Fibroblast of lung (primary cell): Measurements from ENCODE around the gene TMEM239.

ENCODE experiments used
- EZH2 ChIP-seq: IDR thresholded peaks from 2 replicates; pipeline ENCODE4 v1.5.1; 2012; ENCODE audit warnings: low read length, control low read depth, mild to moderate bottlenecking; ENCODE audit errors: missing control alignments
- TF ChIP-seq, protein P1 (sequence below), 2 donors: IDR thresholded peaks in 1 of 2; conservative IDR thresholded peaks in 1 of 2; 1 replicate in 1 of 2; 2 replicates in 1 of 2; pipeline ENCODE4 v1.5.1; 2011 to 2012; ENCODE audit warnings: low read length in 2 of 2, control low read depth in 1 of 2, inconsistent platforms in 1 of 2, low read depth in 1 of 2, mild to moderate bottlenecking in 1 of 2

DNA sequence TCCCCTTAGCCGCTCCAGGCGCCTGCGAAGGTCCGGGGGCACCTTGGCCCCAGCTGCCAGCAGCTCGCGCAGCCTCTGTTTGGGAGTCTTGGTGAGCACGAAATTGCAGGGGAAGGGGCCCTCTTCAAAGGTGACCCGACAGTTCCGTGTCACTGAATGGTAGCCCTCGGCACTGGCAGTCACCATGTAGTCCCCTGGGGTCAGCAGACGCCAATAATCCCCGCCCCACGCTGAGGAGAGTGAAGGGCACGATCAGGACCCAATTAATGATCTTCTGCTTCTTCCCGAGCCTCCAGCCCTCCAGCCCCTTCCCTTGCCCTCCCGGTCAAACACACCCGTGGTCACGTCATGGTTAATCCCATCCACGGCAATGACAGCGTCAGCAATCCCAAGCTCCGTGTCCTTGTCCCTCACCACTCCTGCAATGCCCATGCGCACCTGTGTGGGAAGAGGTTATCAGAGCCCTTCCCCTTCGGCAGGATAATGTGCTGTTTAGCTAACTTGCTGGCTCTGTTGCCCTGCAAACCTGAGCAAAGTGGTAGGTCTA lies 21.9 kb upstream of the TMEM239 start:
- TF ChIP-seq, protein P1, sequence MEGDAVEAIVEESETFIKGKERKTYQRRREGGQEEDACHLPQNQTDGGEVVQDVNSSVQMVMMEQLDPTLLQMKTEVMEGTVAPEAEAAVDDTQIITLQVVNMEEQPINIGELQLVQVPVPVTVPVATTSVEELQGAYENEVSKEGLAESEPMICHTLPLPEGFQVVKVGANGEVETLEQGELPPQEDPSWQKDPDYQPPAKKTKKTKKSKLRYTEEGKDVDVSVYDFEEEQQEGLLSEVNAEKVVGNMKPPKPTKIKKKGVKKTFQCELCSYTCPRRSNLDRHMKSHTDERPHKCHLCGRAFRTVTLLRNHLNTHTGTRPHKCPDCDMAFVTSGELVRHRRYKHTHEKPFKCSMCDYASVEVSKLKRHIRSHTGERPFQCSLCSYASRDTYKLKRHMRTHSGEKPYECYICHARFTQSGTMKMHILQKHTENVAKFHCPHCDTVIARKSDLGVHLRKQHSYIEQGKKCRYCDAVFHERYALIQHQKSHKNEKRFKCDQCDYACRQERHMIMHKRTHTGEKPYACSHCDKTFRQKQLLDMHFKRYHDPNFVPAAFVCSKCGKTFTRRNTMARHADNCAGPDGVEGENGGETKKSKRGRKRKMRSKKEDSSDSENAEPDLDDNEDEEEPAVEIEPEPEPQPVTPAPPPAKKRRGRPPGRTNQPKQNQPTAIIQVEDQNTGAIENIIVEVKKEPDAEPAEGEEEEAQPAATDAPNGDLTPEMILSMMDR (conservative IDR thresholded peaks at IDR 0.05 in 1 of 2, IDR thresholded peaks at IDR 0.05 in 1 of 2; ENCODE audit: low read depth in 1 of 2, low read length in 2 of 2), result no peak
- no peak for TF ChIP-seq EZH2
